Activated CD4-positive, alpha-beta T cell treated with anti-CD3 and anti-CD28 coated beads for 1 hour (primary cell): ENCODE data around the gene RAB20.

ENCODE experiments used
- DNase-seq: peaks from one replicate; pipeline ENCODE4 v3.0.0-alpha.2; 2020

Gene RAB20

GRCh38 chr13:110525328-110526319, 35.9 kb downstream of the RAB20 start:
- DNase-seq: no peak

GRCh38 chr13:110524541-110525257, 36.8 kb downstream of the RAB20 start:
- no peak for DNase-seq

- no peak for DNase-seq
Measured at GRCh38 chr13:110523838-110524540, 37.5 kb downstream of the RAB20 start.

- DNase-seq: no peak
Measured at GRCh38 chr13:110523180-110523579, 38.3 kb downstream of the RAB20 start.

- no peak for DNase-seq
Measured at GRCh38 chr13:110522721-110523120, 38.8 kb downstream of the RAB20 start.

- DNase-seq: no peak
Measured at GRCh38 chr13:110521946-110522345, 39.6 kb downstream of the RAB20 start.

- DNase-seq: no peak
Measured at GRCh38 chr13:110521296-110521680, 40.2 kb downstream of the RAB20 start.

GRCh38 chr13:110520431-110521295, 40.9 kb downstream of the RAB20 start:
- DNase-seq: no peak

GRCh38 chr13:110519506-110519905, 42.0 kb downstream of the RAB20 start:
- no peak for DNase-seq

- DNase-seq: no peak
Measured at GRCh38 chr13:110519046-110519445, 42.5 kb downstream of the RAB20 start.

GRCh38 chr13:110518571-110518970, 43.0 kb downstream of the RAB20 start:
- no peak for DNase-seq

GRCh38 chr13:110518226-110518525, 43.3 kb downstream of the RAB20 start:
- no peak for DNase-seq

- no peak for DNase-seq
Measured at GRCh38 chr13:110517505-110518225, 43.9 kb downstream of the RAB20 start.

GRCh38 chr13:110516500-110516899, 45.0 kb downstream of the RAB20 start:
- DNase-seq: no peak

- no peak for DNase-seq
Measured at GRCh38 chr13:110512198-110512740, 49.3 kb downstream of the RAB20 start.

- DNase-seq: no peak
Measured at GRCh38 chr13:110511509-110512181, 49.9 kb downstream of the RAB20 start.

GRCh38 chr13:110509971-110510786, 51.3 kb downstream of the RAB20 start:
- no peak for DNase-seq

- DNase-seq: no peak
Measured at GRCh38 chr13:110509478-110509926, 52.0 kb downstream of the RAB20 start.

GRCh38 chr13:110507678-110508381, 53.7 kb downstream of the RAB20 start:
- no peak for DNase-seq
